Stimulated activated CD4-positive, alpha-beta T cell treated with anti-CD3 and anti-CD28 coated beads, Interleukin-12 subunit alpha, Interleukin-12 subunit beta, amount 100 ng/mL, for 4 hours (primary cell): ENCODE results near the gene MYO1D.

Source experiments
- DNase-seq: peaks from one replicate; pipeline ENCODE4 v3.0.0-alpha.2; 2020

MYO1D gene

GRCh38 chr17:32444301-32445073 is 432.4 kb downstream of the MYO1D start, which contains the start of gene PSMD11:
TSS of gene PSMD11 (plus strand) at chr17:32444510. CDS start at chr17:32444524, 14 bp downstream.
- DNase-seq, result peak; percentile 99

DNA sequence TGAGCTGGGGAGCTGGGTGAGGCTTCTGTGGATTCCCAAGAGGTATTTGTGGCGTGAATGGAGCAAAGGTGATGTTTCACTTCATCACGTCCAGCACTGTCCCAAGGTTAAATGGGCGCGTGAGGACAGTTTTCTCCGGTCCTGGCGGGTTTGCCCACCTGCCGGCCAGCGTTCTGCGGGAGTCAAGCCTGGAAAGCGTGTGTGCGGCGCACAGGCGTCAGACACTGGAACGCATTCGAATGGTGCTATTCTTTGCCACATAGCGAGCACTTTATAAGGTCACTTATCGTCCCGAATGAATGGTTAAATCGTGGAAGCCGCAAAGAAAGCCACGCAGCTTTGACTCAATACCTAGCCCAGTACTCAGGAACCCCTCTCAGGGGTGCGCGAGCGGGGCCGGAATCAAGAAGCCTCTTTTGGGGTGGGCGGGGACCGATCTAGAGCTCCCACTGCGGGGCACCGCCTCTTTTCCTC is 433.1 kb downstream of the MYO1D start:
- DNase-seq, result no peak
